ENCODE measurements around the gene VSIG1.

The VSIG1 gene

DNA sequence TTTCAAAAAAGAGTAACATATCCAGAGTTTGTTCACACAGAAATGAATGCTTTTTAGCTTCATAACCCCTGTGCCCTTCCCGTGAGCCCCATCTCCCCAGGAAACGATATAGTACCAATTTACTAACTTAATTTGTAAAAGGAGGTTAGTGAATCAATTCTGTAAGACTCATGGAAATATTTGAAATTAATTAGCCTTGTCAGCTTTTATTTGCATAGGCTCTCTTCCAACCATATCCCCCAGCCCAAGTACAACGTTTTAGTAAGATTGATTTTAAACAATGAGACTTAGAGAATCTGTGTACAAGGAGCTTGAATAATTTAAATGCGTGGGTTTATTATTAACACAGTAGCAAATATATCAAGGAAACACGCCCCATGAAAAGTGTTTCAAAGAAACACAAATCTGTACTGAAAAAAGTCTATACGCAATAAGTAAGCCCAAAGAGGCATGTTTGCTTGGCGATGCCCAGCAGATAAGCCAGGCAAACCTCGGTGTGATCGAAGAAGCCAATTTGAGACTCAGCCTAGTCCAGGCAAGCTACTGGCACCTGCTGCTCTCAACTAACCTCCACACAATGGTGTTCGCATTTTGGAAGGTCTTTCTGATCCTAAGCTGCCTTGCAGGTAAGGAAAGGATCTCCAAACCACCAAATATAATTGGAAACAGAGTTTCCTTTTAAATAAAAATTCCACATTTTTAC is at the start of gene VSIG1:
Gene VSIG1, plus strand, starts transcription at position 512 of the 703 bp plus-strand sequence. Its CDS starts 66 bp downstream, at position 578.
- no peak for DNase-seq

DNA sequence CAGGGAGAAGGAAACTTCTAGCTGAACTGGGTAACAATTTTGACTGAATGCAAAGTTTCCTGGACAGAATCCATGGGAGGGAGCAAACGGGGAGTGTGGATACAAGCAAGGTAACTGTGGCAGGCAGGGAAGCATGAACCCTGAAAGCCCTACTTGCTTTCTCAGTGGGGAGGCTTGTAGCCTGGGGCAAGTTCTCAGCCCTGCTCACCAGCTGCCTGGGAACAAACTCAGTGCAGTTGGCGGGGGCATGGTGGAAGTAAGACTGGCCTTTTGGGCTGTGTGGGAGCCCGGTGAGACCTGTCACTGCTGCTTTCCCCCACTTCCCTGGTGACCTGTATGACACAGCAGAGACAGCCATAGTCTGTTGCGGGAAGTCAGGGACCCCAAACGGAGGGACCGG is 48.7 kb upstream of the VSIG1 start:
- no peak for DNase-seq

DNA sequence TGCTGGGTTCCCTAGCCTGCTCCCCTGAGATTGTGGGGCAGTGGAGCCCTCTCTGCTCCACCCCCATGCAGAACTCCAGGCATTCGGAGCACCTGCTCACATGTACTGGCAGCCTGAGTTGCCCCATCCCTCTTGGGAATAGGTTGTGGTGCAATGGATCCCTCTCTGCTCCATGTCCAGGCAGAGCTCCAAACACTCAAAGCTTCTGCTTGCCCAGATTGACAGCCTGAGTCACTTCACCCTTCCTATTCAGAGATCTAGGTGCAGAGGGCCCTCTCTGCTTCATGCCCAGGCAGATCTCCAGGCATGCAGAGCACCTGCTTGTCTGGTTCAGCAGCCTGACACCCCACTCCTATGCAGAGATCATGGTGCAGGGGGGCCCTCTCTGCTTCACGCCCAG is 44.1 kb upstream of the VSIG1 start:
- DNase-seq, result no peak

DNA sequence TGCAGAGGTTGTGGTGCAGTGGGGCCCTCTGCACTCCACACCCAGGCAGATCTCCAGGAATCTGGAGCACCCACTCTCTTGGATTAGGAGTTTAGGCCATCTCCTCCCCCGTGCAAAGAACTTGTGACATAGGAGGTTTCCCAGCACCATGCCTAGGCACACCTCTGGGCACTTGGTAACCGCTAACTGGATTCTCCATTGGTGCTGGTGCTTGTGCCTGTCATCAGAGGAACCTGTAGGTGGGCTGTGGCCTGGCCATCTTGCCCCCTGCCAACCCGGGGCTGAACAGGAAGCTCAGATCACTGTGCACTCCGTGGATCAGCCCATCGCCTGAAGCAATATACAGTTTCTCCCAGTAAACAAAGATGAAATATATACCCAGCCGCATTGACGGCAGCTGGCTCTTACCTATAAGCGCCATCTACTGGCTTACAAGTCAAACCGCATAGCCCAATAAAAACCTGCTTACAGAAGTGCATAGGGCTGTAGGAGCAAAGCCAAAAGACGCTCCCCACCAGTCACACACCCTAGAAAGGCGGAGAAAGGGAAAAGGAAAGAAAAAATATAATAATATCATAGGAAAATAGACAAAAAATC is 43.5 kb upstream of the VSIG1 start:
- no peak for DNase-seq

DNA sequence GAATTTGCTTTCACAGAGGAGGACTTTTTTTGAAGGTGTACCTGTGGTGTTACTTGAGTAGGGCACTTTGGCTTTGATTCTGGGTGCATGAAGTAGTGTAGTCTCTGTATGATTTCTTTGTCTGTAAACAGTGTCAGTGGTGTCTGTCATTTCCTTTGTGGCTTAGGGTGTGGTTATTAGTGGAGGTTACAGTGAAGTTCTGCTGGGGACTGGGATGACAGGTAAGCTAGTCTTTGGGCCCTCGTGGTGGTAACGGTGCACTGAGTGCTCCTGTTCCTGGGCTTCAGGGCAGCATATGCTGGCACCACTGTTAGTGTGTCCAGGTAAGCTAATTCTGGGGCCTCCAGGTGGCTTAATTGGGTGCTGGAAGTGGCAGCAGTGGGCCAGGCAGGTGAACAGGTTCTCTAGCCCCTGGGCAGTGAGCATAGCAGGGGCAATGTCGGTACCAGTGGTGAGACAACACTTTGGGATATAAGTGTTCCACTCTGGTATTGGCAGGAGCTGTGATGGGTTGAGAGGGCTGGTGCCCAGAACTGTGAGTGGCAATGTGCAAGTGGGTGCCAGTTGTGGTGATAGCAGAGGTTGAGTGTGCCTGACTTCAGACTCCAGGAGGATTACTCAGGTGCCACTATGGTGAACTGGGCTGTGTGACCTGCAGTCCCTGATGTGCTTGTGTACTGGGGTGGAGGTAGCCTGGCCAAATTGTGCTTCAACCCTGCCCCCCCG is 26.0 kb upstream of the VSIG1 start:
- DNase-seq, result no peak

DNA sequence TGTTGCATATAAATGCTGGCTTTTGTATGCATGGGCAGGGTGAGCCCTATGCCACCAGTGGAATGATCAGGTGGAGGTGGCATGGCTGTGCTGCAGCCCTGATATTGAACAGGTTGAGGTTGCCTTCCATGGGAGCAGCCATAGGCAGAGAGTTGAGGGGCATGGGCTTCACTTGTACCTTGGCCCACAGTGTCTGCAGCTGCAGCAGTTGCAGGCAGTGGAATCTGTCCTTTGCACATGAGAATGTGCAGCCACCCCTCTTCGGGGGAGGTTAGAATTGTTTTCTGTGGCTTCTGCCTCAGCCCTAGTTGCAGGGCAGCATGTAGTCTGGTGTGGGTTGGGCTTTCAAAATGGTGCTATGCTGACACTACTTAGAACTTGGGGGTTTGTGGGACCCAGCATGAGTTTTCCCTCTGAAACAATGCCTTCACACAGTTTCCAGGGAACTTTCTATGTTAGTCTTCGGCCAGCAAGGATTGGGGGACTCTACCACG is 25.4 kb upstream of the VSIG1 start:
- DNase-seq, result no peak

DNA sequence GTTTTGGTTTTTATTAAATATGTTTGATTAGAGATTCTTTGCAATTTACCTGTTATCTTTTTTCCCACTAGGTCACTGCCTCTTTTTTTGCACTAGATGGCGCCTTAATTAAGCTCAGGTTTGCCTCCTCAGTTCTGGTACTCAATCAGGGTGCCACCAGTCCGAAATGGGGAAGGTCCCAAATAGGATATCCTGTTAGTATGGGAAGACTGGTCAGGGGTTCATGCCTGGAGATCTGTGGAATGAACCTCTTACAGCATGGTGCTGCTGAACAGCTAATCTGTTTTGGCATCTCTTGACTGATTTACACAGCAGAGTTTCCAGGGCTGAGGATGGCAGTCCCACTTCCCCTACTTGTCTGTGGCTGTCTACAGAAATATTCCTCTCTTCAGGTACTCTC is 24.2 kb upstream of the VSIG1 start:
- no peak for DNase-seq

DNA sequence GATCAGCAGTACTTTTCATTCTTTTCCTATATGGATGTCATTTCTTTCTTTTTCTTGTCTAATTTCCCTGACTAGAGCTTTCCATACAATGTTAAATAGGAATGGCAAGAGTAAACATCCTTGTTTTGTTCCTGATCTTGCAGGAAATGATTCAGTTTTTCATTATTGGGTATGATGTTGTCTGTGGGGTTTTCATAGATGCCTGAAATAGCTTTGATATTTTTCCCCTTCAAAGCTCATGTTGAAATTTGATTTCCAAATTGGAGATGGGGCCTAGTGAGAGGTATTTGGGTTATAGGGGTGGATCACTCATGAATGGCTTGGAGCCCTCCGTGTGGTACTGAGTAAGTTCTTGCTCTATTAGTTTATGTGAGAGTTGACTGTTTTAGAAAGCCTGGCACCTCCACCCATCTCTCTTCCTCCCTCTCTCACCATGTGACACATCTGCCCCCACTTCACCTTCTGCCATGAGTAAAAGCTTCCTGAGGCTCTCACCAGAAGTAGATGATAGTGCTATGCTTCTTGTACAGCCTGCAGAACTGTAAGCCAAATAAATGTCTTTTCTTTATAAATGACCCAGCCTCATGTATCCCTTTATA is 22.3 kb upstream of the VSIG1 start:
- no peak for DNase-seq

DNA sequence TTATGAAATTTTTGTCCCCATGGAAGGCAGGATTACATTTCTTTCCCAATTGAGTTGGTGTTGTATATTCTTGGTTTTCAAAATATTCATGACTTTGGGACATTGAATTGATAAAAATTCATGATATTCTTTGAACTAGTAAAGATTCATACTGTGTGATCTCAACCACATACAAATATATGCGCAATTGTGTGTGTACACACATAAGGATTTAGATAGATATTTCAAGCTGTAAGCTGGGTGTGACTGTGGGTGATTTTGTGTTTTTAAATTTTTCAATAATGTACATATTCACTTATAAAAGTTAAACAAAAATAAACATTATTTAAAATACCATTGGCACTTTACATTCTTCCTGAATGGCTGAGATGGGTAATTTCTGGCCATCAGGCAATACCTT is 19.5 kb upstream of the VSIG1 start:
- DNase-seq, result no peak

DNA sequence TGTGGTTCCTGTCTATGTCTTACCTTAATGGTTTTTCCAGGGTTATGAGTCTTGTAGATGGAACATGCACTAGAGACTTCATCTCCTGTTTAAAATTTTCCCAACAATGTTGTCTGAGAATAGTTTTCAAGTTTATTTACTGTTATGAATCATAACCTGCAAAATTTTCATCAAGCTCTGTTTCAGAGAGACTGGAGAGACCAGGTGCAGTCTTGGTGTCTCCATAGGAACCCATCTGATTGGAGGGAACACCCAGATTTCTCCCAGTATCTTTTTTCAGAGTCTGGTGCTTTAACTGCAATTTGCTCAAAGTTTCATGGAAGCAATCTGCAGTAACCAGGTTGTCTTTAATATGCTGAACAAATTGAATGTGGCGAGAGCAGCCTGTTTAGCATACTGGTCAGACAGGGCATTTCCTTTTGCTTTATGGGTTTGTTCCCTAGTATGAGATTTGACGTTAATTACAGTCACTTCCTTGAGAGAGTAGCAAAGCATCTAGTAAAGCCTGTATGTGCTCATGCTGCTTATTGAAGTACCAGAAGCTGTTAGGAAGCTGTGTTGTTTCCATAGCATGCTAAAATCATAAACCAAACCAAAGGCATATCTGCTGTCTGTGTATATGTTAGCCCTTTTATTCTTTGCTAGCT is 18.8 kb upstream of the VSIG1 start:
- no peak for DNase-seq

DNA sequence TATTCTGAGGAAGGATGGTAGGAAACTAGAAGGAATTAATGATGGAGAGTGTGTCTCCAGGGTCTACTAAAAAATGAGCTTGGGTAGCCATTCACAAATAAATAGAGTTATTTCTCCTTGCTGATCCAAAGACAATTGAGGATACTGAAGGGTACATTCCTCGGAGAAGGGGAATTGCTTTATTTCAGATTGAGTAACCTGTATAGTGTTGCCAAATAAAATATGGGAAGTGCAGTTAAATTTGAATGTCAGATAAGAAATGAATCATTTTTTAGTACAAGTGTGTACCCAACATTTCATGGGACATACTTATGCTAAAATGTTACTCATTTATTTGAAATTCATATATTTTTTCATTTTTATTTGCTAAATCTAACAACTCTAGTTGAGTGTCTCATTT is 16.0 kb upstream of the VSIG1 start:
- DNase-seq, result no peak

DNA sequence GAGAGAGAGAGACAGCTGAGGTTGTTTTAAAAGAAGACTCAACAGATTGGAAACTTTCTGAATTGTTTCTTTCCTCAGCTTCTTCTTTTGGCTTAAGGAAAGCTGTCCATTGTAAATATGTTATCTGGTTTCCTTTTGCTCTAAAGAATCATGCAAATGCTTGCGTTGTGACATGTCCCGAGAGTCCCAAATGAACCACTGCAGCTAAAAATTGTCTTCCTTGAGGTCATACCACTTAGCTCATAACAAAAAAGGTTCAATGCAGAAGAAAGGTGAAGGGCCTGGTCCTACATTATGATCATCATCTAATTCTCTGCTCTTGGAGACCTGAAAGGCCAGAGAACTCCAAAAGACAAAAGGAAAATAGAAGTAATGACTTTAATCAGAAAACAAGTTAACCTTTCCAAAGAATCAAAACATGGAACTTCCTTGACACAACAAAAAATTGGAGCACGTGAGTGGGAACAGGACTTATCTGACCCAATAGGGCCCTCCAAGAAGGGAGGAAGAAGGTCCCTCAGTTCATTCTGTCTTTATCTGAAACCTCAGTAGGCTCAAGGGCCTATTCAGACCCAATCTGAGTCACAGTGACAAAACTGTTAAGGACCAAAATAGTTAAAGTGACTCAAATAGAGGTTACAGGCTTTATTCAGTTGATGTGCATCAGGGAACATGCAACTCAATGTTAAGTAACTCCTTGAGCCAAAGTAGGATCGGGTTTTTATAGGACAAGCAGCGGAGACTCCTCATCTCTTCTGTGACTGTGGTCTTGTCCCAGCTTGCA is 14.7 kb upstream of the VSIG1 start:
- DNase-seq, result no peak

DNA sequence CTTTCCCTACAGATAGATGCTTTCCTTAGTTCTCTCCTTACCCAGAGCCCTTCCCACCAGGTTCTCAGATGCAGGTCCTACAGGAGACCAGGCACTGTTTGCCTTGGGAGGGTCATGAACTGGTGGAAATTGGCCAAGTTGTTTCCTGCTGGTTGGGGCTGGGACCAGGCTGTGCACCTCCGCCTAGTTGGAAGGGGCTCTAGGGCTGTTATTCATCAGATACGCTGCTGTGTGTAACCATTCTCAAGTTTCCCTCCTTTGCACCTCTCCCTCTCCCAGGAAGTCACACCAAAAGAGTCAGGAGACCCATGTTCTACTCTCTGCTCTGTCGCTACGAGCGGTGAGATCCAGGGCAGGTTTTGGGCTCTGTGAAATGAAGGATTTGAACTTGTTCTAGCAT is 11.9 kb upstream of the VSIG1 start:
- no peak for DNase-seq

DNA sequence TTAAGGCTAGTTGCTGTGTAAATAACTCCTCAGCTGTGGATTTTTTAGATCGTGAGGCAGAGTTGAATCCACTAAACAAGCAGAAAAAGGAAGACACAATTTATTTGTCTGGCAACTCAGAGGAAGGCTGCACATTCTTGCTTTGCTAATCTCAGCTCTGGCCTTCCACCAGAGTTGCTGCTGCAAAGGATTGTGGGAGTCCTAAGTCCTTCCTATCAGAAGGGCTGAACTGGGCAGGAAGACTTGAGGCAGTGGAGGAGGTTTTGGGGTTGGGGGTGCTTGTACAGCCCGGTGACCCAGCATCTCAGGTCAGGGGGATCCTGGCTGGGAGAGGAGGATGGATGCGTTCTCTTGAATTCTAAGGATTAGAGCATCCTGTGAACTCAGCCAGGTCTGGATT is 11.0 kb upstream of the VSIG1 start:
- no peak for DNase-seq

DNA sequence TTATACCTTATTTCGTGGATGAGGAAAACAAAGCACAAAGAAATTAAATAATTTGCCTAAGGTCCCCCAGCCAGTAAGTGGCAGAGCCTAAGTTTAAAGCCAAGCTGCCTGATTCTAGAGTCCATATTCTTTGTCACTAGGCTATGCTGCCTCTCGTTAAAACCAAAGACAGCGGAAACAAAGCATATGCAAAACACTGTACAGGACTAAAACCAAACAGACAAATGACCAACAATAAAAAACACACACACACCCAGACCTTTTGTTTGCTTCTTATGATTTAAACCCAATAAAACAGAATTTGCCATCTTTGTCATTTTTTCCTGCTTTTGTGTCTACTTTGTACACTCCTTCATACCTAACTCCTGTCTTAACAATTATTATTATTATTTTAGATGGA is 10.1 kb upstream of the VSIG1 start:
- DNase-seq, result no peak

DNA sequence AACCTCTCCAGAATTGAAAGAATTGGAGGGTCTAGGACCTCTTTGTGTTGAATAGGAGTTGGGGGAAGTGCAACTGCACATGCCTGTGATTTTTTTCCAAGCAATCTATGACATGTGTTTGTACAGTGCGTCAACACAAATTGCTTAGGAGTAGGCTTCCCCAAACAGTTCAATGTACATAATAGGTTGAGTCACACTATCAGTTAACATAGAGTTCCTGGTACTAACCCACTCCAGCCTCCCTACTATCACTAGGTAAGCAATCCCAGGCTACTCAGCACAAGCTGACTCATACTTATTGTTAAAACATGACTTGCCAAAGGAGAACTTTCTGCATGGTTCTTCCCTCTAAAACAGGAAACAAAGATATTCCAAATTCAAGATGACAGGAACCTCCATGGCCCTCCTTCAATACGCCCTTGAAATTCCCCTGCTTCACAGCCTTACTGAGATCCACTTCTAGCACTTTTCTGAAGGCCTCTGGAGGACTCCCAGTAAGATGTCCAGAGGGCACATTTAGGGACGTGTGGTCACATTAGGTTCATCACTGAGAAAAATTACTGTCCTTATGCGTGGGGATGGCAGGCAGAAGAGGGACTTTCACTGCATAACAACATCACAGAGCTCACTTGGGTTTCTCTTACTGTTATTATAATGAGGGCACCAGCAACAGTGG is 8.4 kb upstream of the VSIG1 start:
- DNase-seq, result no peak

DNA sequence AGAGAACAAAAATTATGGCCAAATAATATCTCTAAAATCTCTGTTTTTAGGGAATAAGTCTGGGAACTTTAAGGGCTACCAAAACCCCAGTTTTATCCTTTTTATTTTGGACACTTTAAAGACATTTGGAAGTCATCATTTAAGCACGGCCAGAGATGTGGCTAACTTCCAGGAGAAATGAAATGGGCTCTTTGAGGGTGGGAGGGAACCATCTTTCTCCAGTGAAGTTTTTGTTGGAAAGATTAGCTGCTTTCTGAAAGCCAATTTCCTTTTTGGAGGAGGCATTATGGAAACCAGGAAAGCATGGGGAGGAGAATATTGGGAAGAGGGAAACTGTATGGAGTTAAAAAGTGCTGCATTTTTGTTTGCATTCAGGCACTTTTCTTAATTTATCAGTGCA is 4.8 kb downstream of the VSIG1 start:
- no peak for DNase-seq

DNA sequence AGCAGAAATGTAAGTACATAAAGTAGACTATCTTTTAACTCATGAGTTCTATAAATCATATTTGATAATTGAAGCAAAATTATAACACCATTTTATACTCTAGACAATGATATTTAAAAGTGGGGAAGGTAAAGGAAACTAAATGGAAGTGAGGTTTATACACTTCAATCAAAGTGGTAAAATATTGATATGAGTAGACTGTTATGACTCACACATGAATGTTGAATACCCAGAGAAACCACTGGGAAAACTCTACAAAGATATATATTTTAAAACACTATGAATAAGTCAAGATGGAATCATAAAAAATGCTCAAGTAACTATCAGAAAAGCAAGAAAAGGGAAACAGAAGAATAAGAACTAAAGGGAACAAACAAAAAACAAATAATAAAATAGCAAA is 8.4 kb downstream of the VSIG1 start:
- no peak for DNase-seq

DNA sequence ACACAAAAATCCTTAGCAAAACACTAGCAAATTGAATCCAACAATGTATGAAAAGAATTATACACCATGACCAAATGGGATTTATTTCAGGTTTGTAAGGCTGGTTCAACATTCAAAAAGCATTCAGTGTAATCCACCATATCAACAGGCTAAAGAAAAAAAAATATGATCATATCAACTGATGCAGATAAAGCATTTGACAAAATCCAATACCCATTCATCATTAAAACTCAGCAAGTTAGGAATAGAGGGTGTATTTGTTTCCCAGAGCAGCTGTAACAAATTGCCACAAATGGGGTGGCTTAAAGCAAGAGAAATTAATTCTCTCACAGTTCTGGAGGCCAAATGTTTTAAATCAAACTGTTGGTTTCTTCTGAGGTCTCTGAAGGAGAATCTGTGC is 10.7 kb downstream of the VSIG1 start:
- no peak for DNase-seq

DNA sequence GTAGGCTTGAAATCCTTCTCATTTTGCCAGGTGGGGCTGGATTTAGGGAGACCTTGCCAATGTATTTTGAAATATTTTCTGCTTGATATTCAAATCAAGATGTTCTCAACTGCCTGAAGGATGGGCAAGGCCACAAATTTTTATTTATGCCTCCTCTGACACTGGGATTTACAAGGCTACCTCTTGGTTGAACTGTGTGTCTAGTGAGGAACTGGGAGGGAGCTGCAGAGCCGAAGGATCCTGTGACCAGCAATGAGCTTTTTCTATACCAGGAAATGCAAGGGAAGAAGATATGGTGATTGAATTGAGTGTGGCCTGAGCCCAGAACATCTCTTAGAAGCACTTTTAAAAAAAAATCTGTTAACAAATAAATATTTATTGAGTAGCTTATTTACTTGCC is 14.9 kb downstream of the VSIG1 start:
- DNase-seq, result no peak

DNA sequence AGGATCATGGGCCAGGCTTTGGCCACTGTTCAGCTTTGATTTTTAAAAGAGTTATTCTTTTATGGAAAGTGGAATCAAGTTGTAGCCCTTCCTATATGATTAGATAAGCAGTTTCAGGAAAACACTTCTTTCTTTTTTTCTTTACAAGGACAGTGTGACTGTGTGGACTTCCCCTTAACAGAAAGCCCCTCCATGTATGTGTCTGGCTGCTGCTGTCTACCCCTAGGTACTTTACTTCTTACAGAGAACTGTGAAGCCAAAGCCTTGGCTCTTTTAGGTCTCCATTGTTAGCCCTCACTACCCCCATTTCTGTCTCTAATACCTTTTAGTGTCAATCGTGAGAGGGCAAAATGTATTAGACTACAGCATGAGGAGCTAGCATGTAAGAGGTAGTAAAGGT is 19.1 kb downstream of the VSIG1 start:
- DNase-seq, result no peak

DNA sequence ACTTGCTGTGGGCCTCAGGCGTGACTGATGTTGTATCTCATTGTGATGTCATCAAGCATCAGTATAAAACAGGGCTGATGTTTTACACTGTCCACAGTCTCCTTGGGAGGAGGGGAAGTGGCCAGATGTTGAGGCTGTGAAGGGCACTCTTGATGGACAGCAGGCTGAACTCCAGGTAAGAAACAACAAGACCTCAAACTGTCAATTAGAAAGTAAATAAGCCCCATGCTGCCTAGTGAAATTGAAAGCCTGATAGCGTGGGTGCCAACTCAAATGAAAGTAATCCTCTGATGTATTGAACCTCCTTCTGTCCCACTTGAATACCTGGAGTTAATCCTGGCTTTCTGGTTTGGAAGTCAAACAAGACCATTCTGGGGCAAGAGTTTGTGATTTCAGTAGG is 19.7 kb downstream of the VSIG1 start:
- DNase-seq, result no peak

Data from femur (tissue), 1 donor.